K562 (cell line): Measurements from ENCODE around the gene UQCC5. TPM values are rescaled to one million over a fixed set of nuclear protein-coding genes. Genes with fewer than 3 reads are reported as not detected.

Experiments
- ATF2 ChIP-seq: sonication (generic); formaldehyde crosslinking; IDR thresholded peaks from 2 replicates; pipeline ENCODE4 v1.8.1; 2022; ENCODE audit warnings: missing genetic modification reagents
- DNMT1 ChIP-seq: fragments of 450-650 bp; IDR thresholded peaks from 2 replicates; pipeline ENCODE4 v1.6.1; 2016; ENCODE audit warnings: antibody characterized with exemption, mild to moderate bottlenecking
- HES1 ChIP-seq: fragments of 450-650 bp; IDR thresholded peaks from 2 replicates; pipeline ENCODE4 v1.6.1; 2016; ENCODE audit warnings: low read depth, mild to moderate bottlenecking, moderate library complexity
- PML ChIP-seq: IDR thresholded peaks from 2 replicates; pipeline ENCODE4 v1.6.1; 2012; ENCODE audit warnings: low read length, inconsistent platforms
- PTRF ChIP-seq: fragments of 450-650 bp; IDR thresholded peaks from 2 replicates; pipeline ENCODE4 v1.6.1; 2016; ENCODE audit warnings: mild to moderate bottlenecking, missing genetic modification characterization, missing compliant biosample characterization
- ZBTB40 ChIP-seq, 2 experiments: fragments of 450-650 bp in 1 of 2; sonication (generic) in 1 of 2; formaldehyde crosslinking in 1 of 2; IDR thresholded peaks; 2 replicates each; pipeline versions ENCODE4 v1.7.1 to v1.9.0; 2016 to 2022; ENCODE audit warnings: inconsistent platforms in 1 of 2, mild to moderate bottlenecking in 1 of 2, missing genetic modification reagents in 1 of 2
- ZFP91 ChIP-seq: sonication (generic); formaldehyde crosslinking; IDR thresholded peaks from 2 replicates; pipeline ENCODE4 v1.8.0; 2022; ENCODE audit warnings: mild to moderate bottlenecking, missing genetic modification reagents
- ZNF134 ChIP-seq: fragments of 250-450 bp; sonication (Bioruptor Pico); conservative IDR thresholded peaks from 2 replicates; pipeline ENCODE4 v1.4.0; 2020
- ZNF282 ChIP-seq: sonication (generic); formaldehyde crosslinking; IDR thresholded peaks from 2 replicates; pipeline ENCODE4 v1.8.1; 2023; ENCODE audit warnings: missing genetic modification reagents
- polyA plus RNA-seq, 8 experiments: library from polyadenylated mRNA; depleted of rRNA in 4 of 8; stranded (reverse) in 5 of 8; unstranded in 3 of 8; fragments of >200 nt; fragmentation: Nextera tagmentation in 2 of 8; fragmentation: Illumina TruSeq in 1 of 8; extraction: Ambion mirVana in 2 of 8; extraction: Trizol in 1 of 8; gene quantifications; 2 replicates each; pipeline versions ENCODE4 v1.2.1 to v1.2.3, GENCODE V29; 2011 to 2014; ENCODE audit warnings: inconsistent platforms in 1 of 8, missing spikeins in 1 of 8
- total RNA-seq, 7 experiments: library from RNA; depleted of rRNA in 6 of 7; stranded (reverse); fragments of >200 nt in 6 of 7; fragmentation: Illumina TruSeq in 2 of 7; extraction: Trizol in 2 of 7; gene quantifications; 2 replicates each; pipeline versions ENCODE4 v1.2.1 to v1.2.3, GENCODE V29; 2011 to 2021; ENCODE audit warnings: low replicate concordance in 1 of 7
- TF ChIP-seq, protein P1 (sequence below): sonication (generic); formaldehyde crosslinking; IDR thresholded peaks from 2 replicates; pipeline ENCODE4 v1.8.0; 2022; ENCODE audit warnings: missing genetic modification reagents, mild to moderate bottlenecking, borderline replicate concordance

UQCC5 gene
- total and polyA plus RNA-seq, 9 of the 15 experiments (the other 6 are each of a cell fraction or from before 2014, with no cell fraction given) = 10.2 to 55.4 (median 33.8) TPM

- no peak for TF ChIP-seq ZBTB40 (IDR thresholded peaks at IDR 0.05)
- TF ChIP-seq ZBTB40 (CRISPR knock-in tag; IDR thresholded peaks at IDR 0.05) = no peak
- TF ChIP-seq ZNF282 (CRISPR knock-in tag) = no peak
- TF ChIP-seq PTRF (tag) = no peak
- TF ChIP-seq, protein P1, sequence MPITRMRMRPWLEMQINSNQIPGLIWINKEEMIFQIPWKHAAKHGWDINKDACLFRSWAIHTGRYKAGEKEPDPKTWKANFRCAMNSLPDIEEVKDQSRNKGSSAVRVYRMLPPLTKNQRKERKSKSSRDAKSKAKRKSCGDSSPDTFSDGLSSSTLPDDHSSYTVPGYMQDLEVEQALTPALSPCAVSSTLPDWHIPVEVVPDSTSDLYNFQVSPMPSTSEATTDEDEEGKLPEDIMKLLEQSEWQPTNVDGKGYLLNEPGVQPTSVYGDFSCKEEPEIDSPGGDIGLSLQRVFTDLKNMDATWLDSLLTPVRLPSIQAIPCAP (CRISPR knock-in tag) = no peak
- TF ChIP-seq ATF2 (CRISPR knock-in tag) = no peak
- no peak for TF ChIP-seq ZNF134 (CRISPR knock-in tag)
- no peak for TF ChIP-seq ZFP91
- TF ChIP-seq HES1 = no peak
- no peak for TF ChIP-seq DNMT1
- no peak for TF ChIP-seq PML
Measured at GRCh38 chr3:52498137-52499054, 38.0 kb upstream of the UQCC5 start (continued).
